Fibroblast of lung (primary cell): Measurements from ENCODE around the gene ZBTB37.

ENCODE experiments used
- EZH2 ChIP-seq: IDR thresholded peaks from 2 replicates; pipeline ENCODE4 v1.5.1; 2012; ENCODE audit warnings: low read length, control low read depth, mild to moderate bottlenecking; ENCODE audit errors: missing control alignments
- TF ChIP-seq, protein P1 (sequence below), 2 donors: IDR thresholded peaks in 1 of 2; conservative IDR thresholded peaks in 1 of 2; 1 replicate in 1 of 2; 2 replicates in 1 of 2; pipeline ENCODE4 v1.5.1; 2011 to 2012; ENCODE audit warnings: low read length in 2 of 2, control low read depth in 1 of 2, inconsistent platforms in 1 of 2, low read depth in 1 of 2, mild to moderate bottlenecking in 1 of 2

DNA sequence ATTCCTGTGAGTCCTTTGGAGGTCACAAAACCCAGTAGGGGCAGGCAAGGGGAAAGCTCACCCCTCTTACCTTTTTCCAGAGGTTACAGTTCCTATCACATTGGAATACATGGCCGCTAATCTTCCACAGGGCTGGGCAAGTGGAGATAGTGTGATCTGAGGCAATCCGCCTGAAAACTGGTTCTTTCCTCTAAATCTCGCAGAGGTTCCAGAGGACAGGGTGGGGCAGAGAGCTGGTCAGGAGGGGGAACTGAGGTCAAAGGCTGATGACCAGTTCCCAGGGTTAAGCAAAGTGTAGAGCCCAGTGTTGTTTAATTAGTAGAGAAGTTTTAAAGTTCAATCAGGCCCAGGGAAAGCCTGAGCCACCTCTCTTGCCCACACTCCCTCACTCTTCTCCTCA, 49.0 kb downstream of the ZBTB37 start, which contains the start of gene SERPINC1:
- TF ChIP-seq, protein P1, sequence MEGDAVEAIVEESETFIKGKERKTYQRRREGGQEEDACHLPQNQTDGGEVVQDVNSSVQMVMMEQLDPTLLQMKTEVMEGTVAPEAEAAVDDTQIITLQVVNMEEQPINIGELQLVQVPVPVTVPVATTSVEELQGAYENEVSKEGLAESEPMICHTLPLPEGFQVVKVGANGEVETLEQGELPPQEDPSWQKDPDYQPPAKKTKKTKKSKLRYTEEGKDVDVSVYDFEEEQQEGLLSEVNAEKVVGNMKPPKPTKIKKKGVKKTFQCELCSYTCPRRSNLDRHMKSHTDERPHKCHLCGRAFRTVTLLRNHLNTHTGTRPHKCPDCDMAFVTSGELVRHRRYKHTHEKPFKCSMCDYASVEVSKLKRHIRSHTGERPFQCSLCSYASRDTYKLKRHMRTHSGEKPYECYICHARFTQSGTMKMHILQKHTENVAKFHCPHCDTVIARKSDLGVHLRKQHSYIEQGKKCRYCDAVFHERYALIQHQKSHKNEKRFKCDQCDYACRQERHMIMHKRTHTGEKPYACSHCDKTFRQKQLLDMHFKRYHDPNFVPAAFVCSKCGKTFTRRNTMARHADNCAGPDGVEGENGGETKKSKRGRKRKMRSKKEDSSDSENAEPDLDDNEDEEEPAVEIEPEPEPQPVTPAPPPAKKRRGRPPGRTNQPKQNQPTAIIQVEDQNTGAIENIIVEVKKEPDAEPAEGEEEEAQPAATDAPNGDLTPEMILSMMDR (conservative IDR thresholded peaks at IDR 0.05 in 1 of 2, IDR thresholded peaks at IDR 0.05 in 1 of 2; ENCODE audit: low read depth in 1 of 2, low read length in 2 of 2), result no peak
- TF ChIP-seq EZH2, result no peak
